Hematopoietic multipotent progenitor cell treated with erythropoietin and hydrocortisone succinate and interleukin-3 and kit ligand, for 17 days (in vitro differentiated cells): ENCODE measurements around the gene DAG1.

Experiments
- DNase-seq: peaks from one replicate; pipeline ENCODE4 v3.0.0-alpha.2; 2015; ENCODE audit warnings: low spot score

The DAG1 gene

GRCh38 chr3:49554633-49555265 lies 84.7 kb downstream of the DAG1 start:
- DNase-seq: no peak

- no peak for DNase-seq
Observed at GRCh38 chr3:49556500-49557275, 86.6 kb downstream of the DAG1 start.

- DNase-seq: no peak
Observed at GRCh38 chr3:49563040-49563578, 93.0 kb downstream of the DAG1 start.

- no peak for DNase-seq
Observed at GRCh38 chr3:49563766-49564165, 93.7 kb downstream of the DAG1 start.

GRCh38 chr3:49566312-49566711 lies 96.2 kb downstream of the DAG1 start:
- no peak for DNase-seq

GRCh38 chr3:49567406-49567805 lies 97.3 kb downstream of the DAG1 start:
- DNase-seq: no peak

- DNase-seq: no peak
Observed at GRCh38 chr3:49568965-49569364, 98.9 kb downstream of the DAG1 start.

- DNase-seq: no peak
Observed at GRCh38 chr3:49570028-49570654, 100.1 kb downstream of the DAG1 start.

GRCh38 chr3:49582177-49582576 lies 112.1 kb downstream of the DAG1 start:
- DNase-seq: no peak
